ENCODE results near the gene KLC4.
"Not testable (repeated sequence)": the region's sequence is repeated elsewhere in the genome, so short reads cannot be mapped to it uniquely, and the experiment has no call there.

The KLC4 gene

GRCh38 chr6:43074847-43075669, 15.6 kb downstream of the KLC4 start:
- no peak for DNase-seq

- DNase-seq, result peak in 1 of 2 donors; percentile 27
These were observed 16.4 kb downstream of the KLC4 start, which contains the start of gene PTK7 for GRCh38 chr6:43075670-43076463. Gene PTK7, plus strand, starts transcription at chr6:43076314. Its CDS starts 175 bp downstream, at chr6:43076489.

GRCh38 chr6:43076464-43077332, 17.3 kb downstream of the KLC4 start:
- DNase-seq, result no peak

GRCh38 chr6:43077333-43077809, 17.9 kb downstream of the KLC4 start:
- DNase-seq, result no peak

GRCh38 chr6:43077981-43078511, 18.6 kb downstream of the KLC4 start:
- no peak for DNase-seq

- DNase-seq, result no peak
These were observed 19.3 kb downstream of the KLC4 start for GRCh38 chr6:43078691-43079090.

- no peak for DNase-seq
These were observed 21.6 kb downstream of the KLC4 start for GRCh38 chr6:43081043-43081442.

GRCh38 chr6:43081922-43082321, 22.5 kb downstream of the KLC4 start:
- not testable (repeated sequence) for DNase-seq

GRCh38 chr6:43082806-43083655, 23.6 kb downstream of the KLC4 start:
- no peak for DNase-seq

- peak in 1 of 2 donors; percentile 10 for DNase-seq
These were observed 26.7 kb downstream of the KLC4 start for GRCh38 chr6:43086022-43086658.

GRCh38 chr6:43088654-43089056, 29.2 kb downstream of the KLC4 start:
- DNase-seq, result no peak

GRCh38 chr6:43089467-43089866, 30.0 kb downstream of the KLC4 start:
- DNase-seq, result no peak

- DNase-seq, result no peak
These were observed 30.6 kb downstream of the KLC4 start for GRCh38 chr6:43089874-43090558.

- DNase-seq, result no peak
These were observed 31.1 kb downstream of the KLC4 start for GRCh38 chr6:43090559-43090956.

- no peak for DNase-seq
These were observed 31.6 kb downstream of the KLC4 start for GRCh38 chr6:43091020-43091419.

GRCh38 chr6:43091436-43091991, 32.1 kb downstream of the KLC4 start:
- DNase-seq, result no peak

- DNase-seq, result no peak
These were observed 33.2 kb downstream of the KLC4 start for GRCh38 chr6:43092635-43093034.

GRCh38 chr6:43093436-43094289, 34.2 kb downstream of the KLC4 start:
- DNase-seq, result no peak

- no peak for DNase-seq
These were observed 36.5 kb downstream of the KLC4 start for GRCh38 chr6:43095939-43096338.
